HCT116 (cell line): ENCODE measurements around the gene ALDH2. TPM values are rescaled to one million over a fixed set of nuclear protein-coding genes. Genes with fewer than 3 reads are reported as not detected.

ENCODE experiments used
- ATAC-seq: fragments of 200-7000 bp; cut with Tn5 transposase; 2 replicates; pipeline ENCODE4 v1.9.1; 2020; ENCODE audit warnings: mild to moderate bottlenecking, moderate library complexity
- BruUV-seq: library from RNA; stranded (reverse); fragments of 400-500 nt; replicated peaks from 2 replicates; lab custom pipeline; 2021; lab: Mats Ljungman, UMichigan
- CTCF ChIA-PET: fragments of 300-600 bp; sonication (Branson Sonifier 250); formaldehyde crosslinking; loops from one replicate; lab custom pipeline; 2021; ENCODE audit warnings: antibody characterized with exemption; lab: Charles Lee
- POLR2A ChIA-PET: fragments of 300-600, 350-600 bp; sonication (Branson Sonifier 250); formaldehyde crosslinking; loops from one replicate; lab custom pipeline; 2021; ENCODE audit warnings: antibody characterized with exemption; lab: Charles Lee
- RAD21 ChIA-PET, 2 experiments: fragments of 300-600 bp; sonication (Branson Sonifier 250); formaldehyde crosslinking; loops; one replicate each; lab custom pipeline; 2023; ENCODE audit warnings: low total read pairs in 2 of 2; ENCODE audit not compliant: uncharacterized antibody in 2 of 2, unreplicated experiment in 2 of 2, low non-redundant PET in 1 of 2; lab: Charles Lee
- DNase-seq: peaks from one replicate; pipeline ENCODE4 v3.0.0-alpha.2; 2010; ENCODE audit warnings: low read depth, low spot score
- H2AFZ ChIP-seq: fragments of 200-600 bp; shearing (Covaris generic), sonication (generic); 2 replicates; pipeline ENCODE4 v1.6.1; 2017; ENCODE audit warnings: low read depth, mixed run types, mixed read lengths, antibody characterized with exemption, low read length; ENCODE audit not compliant: poor library complexity, severe bottlenecking
- H3K27ac ChIP-seq: 2 replicates; pipeline ENCODE4 v1.5.1; 2012; ENCODE audit warnings: low read depth, low read length
- H3K27me3 ChIP-seq: fragments of 200-600 bp; sonication (generic); 2 replicates; pipeline ENCODE4 v1.6.1; 2016; ENCODE audit warnings: mixed run types, low read length, mixed read lengths; ENCODE audit not compliant: insufficient read depth
- H3K36me3 ChIP-seq, 2 experiments: fragments of 200-500 bp in 1 of 2; fragments of 200-600 bp in 1 of 2; sonication (Bioruptor generic) in 1 of 2; sonication (generic) in 1 of 2; 2 replicates each; pipeline versions ENCODE4 v1.5.1 to v1.6.1; 2014 to 2016; ENCODE audit warnings: low read length in 2 of 2, inconsistent platforms in 1 of 2, mixed read lengths in 1 of 2, mixed run types in 1 of 2; ENCODE audit not compliant: insufficient read depth in 2 of 2, control insufficient read depth in 1 of 2
- H3K4me1 ChIP-seq, 2 experiments: fragments of 200-600 bp in 1 of 2; sonication (generic) in 1 of 2; 2 replicates each; pipeline versions ENCODE4 v1.5.1 to v1.6.1; 2012 to 2017; ENCODE audit warnings: low read length in 2 of 2, inconsistent platforms in 1 of 2, mild to moderate bottlenecking in 1 of 2, mixed read lengths in 1 of 2, mixed run types in 1 of 2, moderate library complexity in 1 of 2; ENCODE audit not compliant: insufficient read depth in 2 of 2, control insufficient read depth in 1 of 2
- H3K4me2 ChIP-seq: fragments of 200-600 bp; sonication (generic); 2 replicates; pipeline ENCODE4 v1.6.1; 2017; ENCODE audit warnings: mixed run types, low read length, mixed read lengths
- H3K4me3 ChIP-seq, 2 experiments: fragments of 200-600 bp in 1 of 2; sonication (generic) in 1 of 2; replicated peaks in 1 of 2; 2 replicates each; pipeline ENCODE4 v1.5.1; 2011 to 2016; ENCODE audit warnings: low read length in 2 of 2, control low read depth in 1 of 2, low read depth in 1 of 2, mild to moderate bottlenecking in 1 of 2, mixed read lengths in 1 of 2, mixed run types in 1 of 2
- H3K79me2 ChIP-seq: fragments of 200-600 bp; sonication (generic); 2 replicates; pipeline ENCODE4 v1.6.1; 2017; ENCODE audit warnings: mild to moderate bottlenecking, mixed run types, low read length, moderate library complexity, mixed read lengths; ENCODE audit not compliant: insufficient read depth
- H3K9ac ChIP-seq: fragments of 200-600 bp; sonication (generic); 2 replicates; pipeline ENCODE4 v1.6.1; 2016; ENCODE audit warnings: low read length, mixed read lengths
- H3K9me2 ChIP-seq: fragments of 200-600 bp; sonication (generic), shearing (Covaris generic); 2 replicates; pipeline ENCODE4 v1.6.1; 2017; ENCODE audit warnings: mixed run types, mild to moderate bottlenecking, moderate library complexity; ENCODE audit not compliant: insufficient read depth
- H3K9me3 ChIP-seq, 2 experiments: fragments of 200-500 bp in 1 of 2; fragments of 200-600 bp in 1 of 2; sonication (Bioruptor generic) in 1 of 2; sonication (generic) in 1 of 2; 2 replicates each; pipeline ENCODE4 v1.6.1; 2014 to 2017; ENCODE audit warnings: low read length in 2 of 2, mixed read lengths in 2 of 2, inconsistent platforms in 1 of 2, low read depth in 1 of 2, mild to moderate bottlenecking in 1 of 2, mixed run types in 1 of 2, moderate library complexity in 1 of 2; ENCODE audit not compliant: control insufficient read depth in 1 of 2, insufficient read depth in 1 of 2
- H4K20me1 ChIP-seq: fragments of 200-600 bp; sonication (generic), shearing (Covaris generic); 2 replicates; pipeline ENCODE4 v1.6.1; 2017; ENCODE audit warnings: mixed run types, mild to moderate bottlenecking, moderate library complexity; ENCODE audit not compliant: insufficient read depth
- EGR1 ChIP-seq: IDR thresholded peaks from 2 replicates; pipeline ENCODE4 v1.6.1; 2012; ENCODE audit warnings: low read depth
- FOSL1 ChIP-seq: IDR thresholded peaks from 2 replicates; pipeline ENCODE4 v1.6.1; 2012; ENCODE audit warnings: low read depth
- JUND ChIP-seq: IDR thresholded peaks from 2 replicates; pipeline ENCODE4 v1.6.1; 2012
- POLR2A ChIP-seq: IDR thresholded peaks from 2 replicates; pipeline ENCODE4 v1.7.0; 2011; ENCODE audit warnings: borderline replicate concordance; ENCODE audit not compliant: insufficient read depth, insufficient read length; ENCODE audit errors: extremely low read depth
- SIN3A ChIP-seq: IDR thresholded peaks from 2 replicates; pipeline ENCODE4 v1.6.1; 2012; ENCODE audit warnings: low read depth
- YY1 ChIP-seq: IDR thresholded peaks from 2 replicates; pipeline ENCODE4 v1.6.1; 2011; ENCODE audit warnings: low read length, low read depth, moderate library complexity, mild to moderate bottlenecking; ENCODE audit not compliant: insufficient replicate concordance; ENCODE audit errors: extremely low read depth
- ZFX ChIP-seq: fragments of 450-650 bp; IDR thresholded peaks from 2 replicates; pipeline ENCODE4 v1.6.1; 2017
- intact Hi-C: fragments of 100-400 bp; cut with micrococcal nuclease; formaldehyde crosslinking; loops from 2 replicates; pipeline ENCODE4 v1.10.0; 2022
- total RNA-seq: library from RNA; stranded (reverse); gene quantifications from one replicate; pipeline ENCODE4 v1.2.1, GENCODE V29; 2021; ENCODE audit not compliant: unreplicated experiment
- TF ChIP-seq, protein P1 (sequence below): IDR thresholded peaks from 2 replicates; pipeline ENCODE4 v1.6.1; 2012; ENCODE audit warnings: low read depth

The ALDH2 gene
- total RNA-seq, 1 experiment from 2014 or later: 32.9 TPM

DNA sequence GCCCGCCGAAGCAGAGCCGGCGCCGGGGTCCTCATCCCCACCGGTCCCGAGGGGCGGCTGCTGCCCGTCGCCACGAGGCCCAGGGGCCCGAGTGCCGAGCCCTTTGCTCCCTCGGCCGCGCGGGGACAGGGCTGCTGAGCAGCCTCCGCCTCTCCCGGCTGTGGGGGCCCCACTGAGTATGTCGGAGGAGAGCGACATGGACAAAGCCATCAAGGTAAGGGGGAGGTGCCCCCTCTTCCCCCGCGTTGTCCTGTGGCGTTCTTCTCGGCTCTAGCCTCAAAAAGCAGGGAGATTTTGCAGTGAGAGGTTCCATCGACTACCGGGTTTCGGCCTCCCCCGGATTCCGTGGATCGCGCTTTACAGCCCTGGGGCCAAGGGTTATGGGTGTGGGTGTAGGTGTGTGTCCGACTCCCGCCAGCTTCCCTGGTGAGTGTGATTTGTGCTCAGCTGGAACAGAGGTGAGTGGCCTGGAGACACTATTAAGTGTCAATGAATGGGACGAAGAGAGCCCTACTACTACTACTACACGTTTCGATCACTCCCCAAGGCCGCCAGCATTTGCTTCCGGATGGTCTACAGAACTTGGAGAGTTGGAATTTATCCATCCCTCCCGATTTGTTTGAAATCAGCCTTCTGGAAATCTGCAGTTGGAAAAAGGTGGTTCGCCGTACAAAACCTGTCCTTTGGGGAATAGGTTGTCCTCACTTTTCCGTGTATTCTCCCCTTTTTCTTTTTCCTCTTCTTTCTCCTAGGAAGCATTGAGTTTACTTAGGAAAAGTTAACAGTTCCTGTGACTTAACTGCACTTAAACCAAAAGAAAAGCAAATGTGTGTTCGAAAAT, 76.0 kb downstream of the ALDH2 start:
- Histone ChIP-seq H2AFZ (no peak overlapping the region), H3K9me3 (no peaks in the 10 kb centered on the region), H3K4me2 (peak overlapping the region; percentile 77), H3K36me3 (peaks cover 2 to 9% of the 10 kb centered on the region in 2 experiments; a peak in 2 of 4 replicates), H3K9me2 (no peaks in the 10 kb centered on the region), H4K20me1 (no peaks in the 10 kb centered on the region), H3K4me3 (peak overlapping the region; percentile 79 to 86), H3K27me3 (no peaks in the 10 kb centered on the region), H3K79me2 (peaks cover 82% of the 10 kb centered on the region), H3K27ac (peak overlapping the region; percentile 95), H3K4me1 (peaks cover 3 to 38% of the 10 kb centered on the region in 2 experiments; a peak in 2 of 4 replicates), H3K9ac (peak overlapping the region; percentile 91)
- peak; percentile 42 for ATAC-seq
- ChIA-PET RAD21 (no interaction called here), CTCF (interaction anchor here (1.2 kb wide), 1 partner anchor 30 kb away, joined by 3 read pairs; no protein-coding TSS in a partner anchor), POLR2A (interaction anchor here (1.0 kb wide), 1 partner anchor 17 kb away, joined by 3 read pairs; no protein-coding TSS in a partner anchor)
- TF ChIP-seq JUND (no peak), POLR2A (no peak), SIN3A (no peak), ZFX (peak; percentile 84; the same call in 1 of the 2 replicates), YY1 (no peak), FOSL1 (no peak), EGR1 (no peak)
- TF ChIP-seq, protein P1, sequence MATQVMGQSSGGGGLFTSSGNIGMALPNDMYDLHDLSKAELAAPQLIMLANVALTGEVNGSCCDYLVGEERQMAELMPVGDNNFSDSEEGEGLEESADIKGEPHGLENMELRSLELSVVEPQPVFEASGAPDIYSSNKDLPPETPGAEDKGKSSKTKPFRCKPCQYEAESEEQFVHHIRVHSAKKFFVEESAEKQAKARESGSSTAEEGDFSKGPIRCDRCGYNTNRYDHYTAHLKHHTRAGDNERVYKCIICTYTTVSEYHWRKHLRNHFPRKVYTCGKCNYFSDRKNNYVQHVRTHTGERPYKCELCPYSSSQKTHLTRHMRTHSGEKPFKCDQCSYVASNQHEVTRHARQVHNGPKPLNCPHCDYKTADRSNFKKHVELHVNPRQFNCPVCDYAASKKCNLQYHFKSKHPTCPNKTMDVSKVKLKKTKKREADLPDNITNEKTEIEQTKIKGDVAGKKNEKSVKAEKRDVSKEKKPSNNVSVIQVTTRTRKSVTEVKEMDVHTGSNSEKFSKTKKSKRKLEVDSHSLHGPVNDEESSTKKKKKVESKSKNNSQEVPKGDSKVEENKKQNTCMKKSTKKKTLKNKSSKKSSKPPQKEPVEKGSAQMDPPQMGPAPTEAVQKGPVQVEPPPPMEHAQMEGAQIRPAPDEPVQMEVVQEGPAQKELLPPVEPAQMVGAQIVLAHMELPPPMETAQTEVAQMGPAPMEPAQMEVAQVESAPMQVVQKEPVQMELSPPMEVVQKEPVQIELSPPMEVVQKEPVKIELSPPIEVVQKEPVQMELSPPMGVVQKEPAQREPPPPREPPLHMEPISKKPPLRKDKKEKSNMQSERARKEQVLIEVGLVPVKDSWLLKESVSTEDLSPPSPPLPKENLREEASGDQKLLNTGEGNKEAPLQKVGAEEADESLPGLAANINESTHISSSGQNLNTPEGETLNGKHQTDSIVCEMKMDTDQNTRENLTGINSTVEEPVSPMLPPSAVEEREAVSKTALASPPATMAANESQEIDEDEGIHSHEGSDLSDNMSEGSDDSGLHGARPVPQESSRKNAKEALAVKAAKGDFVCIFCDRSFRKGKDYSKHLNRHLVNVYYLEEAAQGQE: no peak
- intact Hi-C loops: no loop called here
- TSS peak; percentile 63 for BruUV-seq
- DNase-seq: no peak
